Gastroesophageal sphincter (tissue), 4 donors: Measurements from ENCODE around the gene ZKSCAN8. TPM values are rescaled to one million over a fixed set of nuclear protein-coding genes. Genes with fewer than 3 reads are reported as not detected.
"Not testable (repeated sequence)": the region's sequence is repeated elsewhere in the genome, so short reads cannot be mapped to it uniquely, and the experiment has no call there.

ENCODE experiments used
- ATAC-seq: fragments of 150-250 bp; one replicate; pipeline ENCODE4 v1.9.1; 2016; ENCODE audit warnings: mild to moderate bottlenecking, moderate library complexity
- H3K27ac ChIP-seq, 4 donors: fragments of 200-600 bp; sonication (generic) in 3 of 4; 1 replicate in 3 of 4; 2 replicates in 1 of 4; pipeline ENCODE4 v1.5.1; 2016 to 2019
- H3K27me3 ChIP-seq: fragments of 200-600 bp; sonication (generic); one replicate; pipeline ENCODE4 v1.5.1; 2019
- H3K36me3 ChIP-seq, 2 donors: fragments of 200-600 bp; sonication (generic); one replicate each; pipeline ENCODE4 v1.5.1; 2019; ENCODE audit warnings: control low read depth in 1 of 2
- H3K4me1 ChIP-seq, 3 donors: fragments of 200-600 bp; sonication (generic); 1 replicate in 2 of 3; 2 replicates in 1 of 3; pipeline ENCODE4 v1.5.1; 2016 to 2019; ENCODE audit warnings: control low read depth in 2 of 3
- H3K4me3 ChIP-seq, 2 donors: fragments of 200-600 bp; sonication (generic); one replicate each; pipeline ENCODE4 v1.5.1; 2019; ENCODE audit warnings: mild to moderate bottlenecking in 1 of 2, moderate library complexity in 1 of 2
- H3K9me3 ChIP-seq, 3 donors: fragments of 200-600 bp; sonication (generic); one replicate each; pipeline ENCODE4 v1.5.1; 2017 to 2019; ENCODE audit warnings: control low read depth in 2 of 3
- EP300 ChIP-seq: sonication (generic); formaldehyde crosslinking; IDR thresholded peaks from one replicate; pipeline ENCODE4 v1.6.1; 2017; ENCODE audit warnings: antibody characterized with exemption, mild to moderate bottlenecking
- POLR2A ChIP-seq, 2 donors: fragments of 450-650 bp; IDR thresholded peaks; one replicate each; pipeline ENCODE4 v1.6.1; 2017; ENCODE audit warnings: antibody characterized with exemption in 2 of 2, mild to moderate bottlenecking in 2 of 2, moderate library complexity in 1 of 2
- POLR2AphosphoS5 ChIP-seq: sonication (generic); formaldehyde crosslinking; IDR thresholded peaks from one replicate; pipeline ENCODE4 v1.6.1; 2017; ENCODE audit warnings: antibody characterized with exemption
- WGBS, 2 donors: methylation state at CpG; one replicate each; pipeline ENCODE4 v1.1.5; 2018; ENCODE audit warnings: low coverage in 1 of 2; 5-methylcytosine and 5-hydroxymethylcytosine counted together
- total RNA-seq, 4 donors: library from RNA; depleted of rRNA; stranded (reverse); fragments of >200 nt; gene quantifications; one replicate each; pipeline ENCODE4 v1.1.0, GENCODE V29; 2016
- TF ChIP-seq, protein P1 (sequence below), 4 experiments: fragments of 200-600 bp in 2 of 4; fragments of 450-650 bp in 2 of 4; sonication (generic) in 1 of 4; IDR thresholded peaks; one replicate each; pipeline ENCODE4 v1.5.1; 2017 to 2019; ENCODE audit warnings: antibody characterized with exemption in 4 of 4, mild to moderate bottlenecking in 2 of 4, moderate library complexity in 2 of 4

ZKSCAN8 gene
- total RNA-seq = 10 to 100 TPM; 22.0 to 32.7 (median 29.6) TPM

DNA sequence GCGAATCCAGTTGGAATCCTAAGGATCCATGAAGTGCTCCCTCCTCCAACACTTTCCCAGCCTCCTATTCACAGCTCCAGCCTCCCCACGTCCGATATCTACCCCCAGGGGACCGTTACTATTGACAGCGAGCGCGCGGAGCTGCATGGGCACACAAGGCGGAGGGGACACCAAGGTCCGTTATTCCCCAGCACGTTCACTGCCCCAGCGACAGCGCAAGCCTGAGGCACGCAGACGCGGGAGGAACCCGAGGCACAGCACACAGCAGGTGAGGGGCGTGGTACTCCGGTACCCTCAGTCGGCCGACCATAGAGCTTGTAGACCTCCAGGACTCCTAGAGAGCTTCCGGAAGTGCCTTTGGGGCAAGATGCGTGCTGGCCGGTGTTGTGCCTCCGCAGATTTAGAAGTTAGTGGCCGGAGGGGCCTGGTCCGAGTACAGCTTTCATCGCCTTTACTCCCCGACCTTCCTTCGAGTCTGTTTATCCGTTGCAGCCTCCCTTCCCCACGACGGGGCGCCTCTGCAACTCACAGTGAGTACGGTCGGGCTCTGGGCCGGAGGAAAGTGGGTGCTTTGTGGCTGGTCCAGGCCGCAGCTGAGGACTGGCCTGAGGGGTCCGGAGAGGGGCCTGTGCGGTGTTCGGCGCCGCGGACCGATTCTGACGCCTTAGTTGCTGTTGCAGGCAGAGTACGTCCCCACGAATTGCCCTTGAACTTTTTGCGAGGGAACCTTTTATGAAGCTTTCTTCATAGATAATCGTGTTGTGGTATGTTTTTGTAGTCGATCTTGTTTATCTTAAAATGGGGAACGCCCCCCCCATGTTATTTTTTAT, at the start of gene ZKSCAN8:
ZKSCAN8 (plus strand) TSS at position 384 of the 830 bp plus-strand sequence. CDS start 6,525 bp downstream, outside the sequence.
- WGBS, 2 donors = 0% methylated on average over 12 to 14 of the region's 52 CpGs
- Histone ChIP-seq H3K36me3 (peaks cover 0 to 19% of the 10 kb centered on the region in 2 donors), H3K9me3 (no peaks in the 10 kb centered on the region), H3K27ac (peak within 1 kb of the TSS; percentile 77 to 89 (median 86)), H3K4me1 (peaks cover 17 to 63% (median 20%) of the 10 kb centered on the region in 3 donors), H3K27me3 (no peaks in the 10 kb centered on the region), H3K4me3 (peak within 1 kb of the TSS; percentile 86 to 100)
- peak; percentile 79 for ATAC-seq
- no peak for TF ChIP-seq EP300
- TF ChIP-seq POLR2AphosphoS5 = peak; percentile 49
- TF ChIP-seq, protein P1, sequence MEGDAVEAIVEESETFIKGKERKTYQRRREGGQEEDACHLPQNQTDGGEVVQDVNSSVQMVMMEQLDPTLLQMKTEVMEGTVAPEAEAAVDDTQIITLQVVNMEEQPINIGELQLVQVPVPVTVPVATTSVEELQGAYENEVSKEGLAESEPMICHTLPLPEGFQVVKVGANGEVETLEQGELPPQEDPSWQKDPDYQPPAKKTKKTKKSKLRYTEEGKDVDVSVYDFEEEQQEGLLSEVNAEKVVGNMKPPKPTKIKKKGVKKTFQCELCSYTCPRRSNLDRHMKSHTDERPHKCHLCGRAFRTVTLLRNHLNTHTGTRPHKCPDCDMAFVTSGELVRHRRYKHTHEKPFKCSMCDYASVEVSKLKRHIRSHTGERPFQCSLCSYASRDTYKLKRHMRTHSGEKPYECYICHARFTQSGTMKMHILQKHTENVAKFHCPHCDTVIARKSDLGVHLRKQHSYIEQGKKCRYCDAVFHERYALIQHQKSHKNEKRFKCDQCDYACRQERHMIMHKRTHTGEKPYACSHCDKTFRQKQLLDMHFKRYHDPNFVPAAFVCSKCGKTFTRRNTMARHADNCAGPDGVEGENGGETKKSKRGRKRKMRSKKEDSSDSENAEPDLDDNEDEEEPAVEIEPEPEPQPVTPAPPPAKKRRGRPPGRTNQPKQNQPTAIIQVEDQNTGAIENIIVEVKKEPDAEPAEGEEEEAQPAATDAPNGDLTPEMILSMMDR (IDR thresholded peaks at IDR 0.05) = peak in 1 of 4 experiments; percentile 6
- TF ChIP-seq POLR2A (IDR thresholded peaks at IDR 0.05) = peak in 1 of 2 donors; percentile 48

DNA sequence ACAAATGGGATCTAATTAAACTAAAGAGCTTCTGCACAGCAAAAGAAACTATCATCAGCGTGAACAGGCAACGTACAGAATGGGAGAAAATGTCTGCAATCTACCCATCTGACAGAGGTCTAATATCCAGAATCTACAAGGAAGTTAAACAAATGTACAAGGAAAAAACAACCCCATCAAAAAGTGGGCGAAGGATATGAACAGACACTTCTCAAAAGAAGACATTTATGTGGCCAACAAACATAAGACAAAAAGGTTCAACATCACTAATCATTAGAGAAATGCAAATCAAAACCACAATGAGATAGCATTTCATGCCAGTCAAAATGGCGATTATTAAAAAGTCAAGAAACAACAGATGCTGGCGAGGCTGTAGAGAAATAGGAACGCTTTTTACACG, 39.5 kb upstream of the ZKSCAN8 start:
- not testable (repeated sequence) for ATAC-seq, H3K4me3 ChIP-seq, H3K4me1 ChIP-seq, H3K27ac ChIP-seq, H3K36me3 ChIP-seq, H3K27me3 ChIP-seq, H3K9me3 ChIP-seq
- WGBS, 2 donors = 67 to 78% methylated on average over 7 of the region's 7 CpGs

DNA sequence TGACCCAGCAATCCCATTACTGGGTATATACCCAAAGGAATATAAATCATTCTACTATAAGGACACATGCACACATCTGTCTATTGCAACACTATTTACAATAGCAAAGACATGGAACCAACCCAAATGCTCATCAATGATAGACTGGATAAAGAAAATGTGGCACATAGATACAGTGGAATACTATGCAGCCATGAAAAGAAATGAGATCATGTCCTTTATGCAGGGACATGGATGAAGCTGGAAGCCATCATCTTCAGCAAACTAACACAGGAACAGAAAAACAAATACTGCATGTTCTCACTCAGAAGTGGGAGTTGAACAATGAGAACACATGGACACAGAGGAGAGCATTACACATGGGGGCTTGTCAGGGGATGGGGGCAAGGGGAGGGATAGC, 39.0 kb upstream of the ZKSCAN8 start:
- H3K27ac ChIP-seq, H3K4me1 ChIP-seq, H3K9me3 ChIP-seq, H3K36me3 ChIP-seq, H3K27me3 ChIP-seq, H3K4me3 ChIP-seq, ATAC-seq: not testable (repeated sequence)

DNA sequence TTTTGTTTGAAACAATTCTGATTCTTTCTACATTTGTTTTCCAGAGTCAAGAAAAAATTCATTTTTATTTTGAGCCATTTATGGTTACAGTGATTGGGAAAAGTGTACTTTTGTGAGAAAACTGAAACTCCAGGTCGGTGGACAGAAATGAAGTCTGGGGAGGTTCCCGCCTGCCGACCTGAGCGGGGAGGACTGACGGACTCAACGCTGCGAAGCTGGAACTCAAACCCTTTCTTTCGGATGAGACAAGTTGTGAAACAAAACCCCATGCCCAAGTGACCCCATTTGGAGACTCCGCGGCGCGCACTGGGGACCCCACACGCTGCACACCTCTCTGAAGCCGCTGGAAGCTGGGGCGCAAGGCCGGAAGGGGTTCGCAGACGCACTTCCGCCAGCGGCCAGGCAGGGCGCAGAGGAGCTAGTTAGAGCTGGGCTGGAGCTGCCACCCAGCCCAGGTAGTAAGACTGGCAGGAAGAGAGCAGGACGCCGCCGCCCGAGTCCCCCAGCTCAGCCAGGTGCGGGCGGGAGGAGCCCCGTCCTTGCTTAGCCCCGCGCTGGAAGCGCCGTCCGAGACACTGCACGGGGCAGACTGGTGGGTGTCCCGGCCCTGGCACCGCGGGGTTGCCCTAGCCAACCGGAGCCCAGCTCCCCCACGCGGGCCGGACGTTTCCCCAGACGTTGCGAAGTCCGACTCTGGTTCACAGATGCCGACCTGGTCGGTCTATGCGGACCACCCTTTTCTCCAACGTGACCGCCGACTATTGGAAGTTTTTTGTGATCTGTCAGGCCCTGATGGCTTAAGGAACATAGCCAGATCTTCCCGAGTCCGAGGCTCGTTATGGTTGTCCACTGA, 37.1 kb upstream of the ZKSCAN8 start:
- TF ChIP-seq POLR2AphosphoS5 (peak; percentile 35), POLR2A (IDR thresholded peaks at IDR 0.05) (peak; percentile 41 to 52), EP300 (no peak)
- TF ChIP-seq, protein P1 (IDR thresholded peaks at IDR 0.05) = peak; percentile 34 to 74 (median 68)
- Histone ChIP-seq H3K4me3 (peak overlapping the region; percentile 72 to 95), H3K36me3 (no peaks in the 10 kb centered on the region), H3K27me3 (no peaks in the 10 kb centered on the region), H3K9me3 (no peaks in the 10 kb centered on the region), H3K27ac (peak overlapping the region; percentile 44 to 89 (median 87)), H3K4me1 (peaks cover 0 to 5% (median 0%) of the 10 kb centered on the region in 3 donors)
- WGBS, 2 donors = 0 to 1% methylated on average over 7 to 12 of the region's 54 CpGs
- peak; percentile 99 for ATAC-seq

DNA sequence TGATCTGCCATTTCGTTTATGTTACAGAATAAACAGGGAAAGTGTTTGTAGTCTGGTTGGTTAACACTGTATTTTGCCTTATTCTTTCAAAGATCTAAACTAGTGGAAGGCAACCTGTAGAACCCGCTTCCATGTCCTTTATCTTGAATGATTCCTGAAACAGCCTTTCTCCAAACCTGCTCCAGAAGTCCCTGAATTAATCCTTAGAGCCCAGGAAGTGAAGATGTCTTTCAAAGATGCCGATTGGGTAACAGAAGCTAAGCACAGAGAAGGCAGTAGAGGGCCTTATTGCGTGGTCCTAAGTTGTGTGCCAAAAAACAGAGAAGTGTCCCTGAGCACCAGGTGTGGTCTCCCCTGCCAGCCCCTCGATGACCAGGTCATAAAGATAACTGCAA, 36.4 kb upstream of the ZKSCAN8 start:
- WGBS, 2 donors = 28 to 29% methylated on average over 3 to 5 of the region's 5 CpGs
- Histone ChIP-seq H3K9me3 (no peaks in the 10 kb centered on the region), H3K4me1 (peaks cover 0 to 5% (median 0%) of the 10 kb centered on the region in 3 donors), H3K36me3 (no peaks in the 10 kb centered on the region), H3K4me3 (peak overlapping the region; percentile 72 to 95), H3K27ac (peak overlapping the region in 3 of 4 donors; percentile 85 to 89 (median 89)), H3K27me3 (no peaks in the 10 kb centered on the region)
- TF ChIP-seq, protein P1 (IDR thresholded peaks at IDR 0.05) = no peak
- no peak for TF ChIP-seq POLR2A (IDR thresholded peaks at IDR 0.05)
- no peak for TF ChIP-seq EP300
- TF ChIP-seq POLR2AphosphoS5 = no peak
- ATAC-seq = no peak
